ENCODE results near the gene BAIAP2L1. TPM values are rescaled to one million over a fixed set of nuclear protein-coding genes. Genes with fewer than 3 reads are reported as not detected.

BAIAP2L1 gene
- total and polyA plus RNA-seq, 2 donors (not counting 3 experiments of a cell fraction or from before 2014, with no cell fraction given), result 0.32 to 1.1 TPM

- no peak overlapping the region for H3K4me2 ChIP-seq (ENCODE audit: insufficient read depth, low read length)
- CTCF ChIA-PET, result interaction anchor here (0.6 to 1.7 kb wide), 2 partner anchors 22 to 112 kb away, joined by 3 to 4 read pairs; partner anchors contain the start of gene BAIAP2L1
- dilution Hi-C loops (cut with MboI; ENCODE audit: extremely low pct_ligation_motif_present, low sequenced_read_pairs), result no loop called here
- POLR2A ChIA-PET, result interaction anchor here (0.6 kb wide), 1 partner anchor 36 kb away, joined by 6 read pairs; no protein-coding TSS in a partner anchor
- H3K27me3 ChIP-seq (ENCODE audit: control insufficient read depth in 2 of 2, insufficient read depth in 2 of 2, low read length in 2 of 2), result no peaks in the 10 kb centered on the region
- peaks cover 24% of the 10 kb centered on the region for H3K4me1 ChIP-seq (ENCODE audit: control insufficient read depth, extremely low read depth, insufficient read depth, low read length)
- no peak for DNase-seq (ENCODE audit: low read depth, low spot score)
- TF ChIP-seq JUN (IDR thresholded peaks at IDR 0.05; ENCODE audit: borderline replicate concordance, insufficient read depth, insufficient read length, low read depth) (no peak), FOS (IDR thresholded peaks at IDR 0.05; ENCODE audit: borderline replicate concordance, insufficient read depth, low read length) (no peak)
- H3K27ac ChIP-seq (ENCODE audit: insufficient read depth, low read depth, low read length), result no peak overlapping the region
- H4K20me1 ChIP-seq (replicated peaks; ENCODE audit: control insufficient read depth, extremely low read depth, insufficient read depth, low read length), result peaks cover 2% of the 10 kb centered on the region
- no peaks in the 10 kb centered on the region for H3K9me1 ChIP-seq (replicated peaks; ENCODE audit: control insufficient read depth, extremely low read depth, insufficient read depth, low read length)
- H2AFZ ChIP-seq (ENCODE audit: low read depth, low read length), result no peak overlapping the region
- no peak overlapping the region for H3K9ac ChIP-seq (replicated peaks; ENCODE audit: extremely low read depth, insufficient read depth, low read length)
- H3K36me3 ChIP-seq (ENCODE audit: control insufficient read depth in 2 of 2, extremely low read depth in 1 of 2, insufficient read depth in 2 of 2, low read length in 2 of 2), result peaks cover 4 to 59% of the 10 kb centered on the region in 2 experiments
- intact Hi-C loops (cut with micrococcal nuclease), result no loop called here
- H3K4me3 ChIP-seq (replicated peaks in 1 of 3; ENCODE audit: insufficient read depth in 1 of 3, low read depth in 1 of 3, low read length in 3 of 3), result no peak overlapping the region
- no peaks in the 10 kb centered on the region for H3K9me3 ChIP-seq (replicated peaks; ENCODE audit: control insufficient read depth, insufficient read depth, low read length)
- no peak for FAIRE-seq
- BruUV-seq (replicated peaks), result no TSS peak
- peaks cover 79% of the 10 kb centered on the region for H3K79me2 ChIP-seq (ENCODE audit: control insufficient read depth, insufficient read depth, low read length)
Measured at GRCh38 chr7:98289333-98289875, 111.5 kb downstream of the BAIAP2L1 start.

GRCh38 chr7:98288064-98288823 is 112.6 kb downstream of the BAIAP2L1 start:
- dilution Hi-C loops (cut with MboI; ENCODE audit: extremely low pct_ligation_motif_present, low sequenced_read_pairs) (no loop called here), intact Hi-C loops (cut with micrococcal nuclease) (no loop called here)
- CTCF ChIA-PET, result interaction anchor here (0.8 kb wide), 1 partner anchor 22 kb away, joined by 4 read pairs; no protein-coding TSS in a partner anchor
- H3K4me1 ChIP-seq (ENCODE audit: control insufficient read depth, extremely low read depth, insufficient read depth, low read length), result peaks cover 30% of the 10 kb centered on the region
- no peak overlapping the region for H3K27ac ChIP-seq (ENCODE audit: insufficient read depth, low read depth, low read length)
- no peaks in the 10 kb centered on the region for H3K9me3 ChIP-seq (replicated peaks; ENCODE audit: control insufficient read depth, insufficient read depth, low read length)
- H3K9me1 ChIP-seq (replicated peaks; ENCODE audit: control insufficient read depth, extremely low read depth, insufficient read depth, low read length), result no peaks in the 10 kb centered on the region
- BruUV-seq (replicated peaks), result no TSS peak
- peaks cover 85% of the 10 kb centered on the region for H3K79me2 ChIP-seq (ENCODE audit: control insufficient read depth, insufficient read depth, low read length)
- no peaks in the 10 kb centered on the region for H3K27me3 ChIP-seq (ENCODE audit: control insufficient read depth in 2 of 2, insufficient read depth in 2 of 2, low read length in 2 of 2)
- DNase-seq (ENCODE audit: low read depth, low spot score), result no peak
- H3K4me2 ChIP-seq (ENCODE audit: insufficient read depth, low read length), result no peak overlapping the region
- peaks cover 4 to 52% of the 10 kb centered on the region in 2 experiments for H3K36me3 ChIP-seq (ENCODE audit: control insufficient read depth in 2 of 2, extremely low read depth in 1 of 2, insufficient read depth in 2 of 2, low read length in 2 of 2)
- POLR2A ChIA-PET, result no interaction called here
- TF ChIP-seq MYC (IDR thresholded peaks at IDR 0.05; ENCODE audit: low read depth, low read length) (no peak), GATA2 (IDR thresholded peaks at IDR 0.05; ENCODE audit: insufficient read depth, insufficient read length, low read depth, low read length) (no peak), POLR2AphosphoS5 (IDR thresholded peaks at IDR 0.05; ENCODE audit: insufficient read depth, low read depth, low read length) (no peak), EZH2 (IDR thresholded peaks at IDR 0.05; ENCODE audit: borderline replicate concordance, low read depth, low read length, severe bottlenecking) (no peak), FOS (IDR thresholded peaks at IDR 0.05; ENCODE audit: borderline replicate concordance, insufficient read depth, low read length) (no peak), POLR2A (IDR thresholded peaks at IDR 0.05; ENCODE audit: low read depth, low read length) (no peak), JUN (IDR thresholded peaks at IDR 0.05; ENCODE audit: borderline replicate concordance, insufficient read depth, insufficient read length, low read depth) (no peak)
- TF ChIP-seq, protein P1, sequence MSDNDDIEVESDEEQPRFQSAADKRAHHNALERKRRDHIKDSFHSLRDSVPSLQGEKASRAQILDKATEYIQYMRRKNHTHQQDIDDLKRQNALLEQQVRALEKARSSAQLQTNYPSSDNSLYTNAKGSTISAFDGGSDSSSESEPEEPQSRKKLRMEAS (IDR thresholded peaks at IDR 0.05; ENCODE audit: insufficient read depth, insufficient read length), result no peak
- TF ChIP-seq, protein P2, sequence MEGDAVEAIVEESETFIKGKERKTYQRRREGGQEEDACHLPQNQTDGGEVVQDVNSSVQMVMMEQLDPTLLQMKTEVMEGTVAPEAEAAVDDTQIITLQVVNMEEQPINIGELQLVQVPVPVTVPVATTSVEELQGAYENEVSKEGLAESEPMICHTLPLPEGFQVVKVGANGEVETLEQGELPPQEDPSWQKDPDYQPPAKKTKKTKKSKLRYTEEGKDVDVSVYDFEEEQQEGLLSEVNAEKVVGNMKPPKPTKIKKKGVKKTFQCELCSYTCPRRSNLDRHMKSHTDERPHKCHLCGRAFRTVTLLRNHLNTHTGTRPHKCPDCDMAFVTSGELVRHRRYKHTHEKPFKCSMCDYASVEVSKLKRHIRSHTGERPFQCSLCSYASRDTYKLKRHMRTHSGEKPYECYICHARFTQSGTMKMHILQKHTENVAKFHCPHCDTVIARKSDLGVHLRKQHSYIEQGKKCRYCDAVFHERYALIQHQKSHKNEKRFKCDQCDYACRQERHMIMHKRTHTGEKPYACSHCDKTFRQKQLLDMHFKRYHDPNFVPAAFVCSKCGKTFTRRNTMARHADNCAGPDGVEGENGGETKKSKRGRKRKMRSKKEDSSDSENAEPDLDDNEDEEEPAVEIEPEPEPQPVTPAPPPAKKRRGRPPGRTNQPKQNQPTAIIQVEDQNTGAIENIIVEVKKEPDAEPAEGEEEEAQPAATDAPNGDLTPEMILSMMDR (IDR thresholded peaks at IDR 0.05; ENCODE audit: extremely low read depth in 1 of 2, insufficient read depth in 1 of 2, low read depth in 1 of 2, low read length in 2 of 2), result no peak
- H2AFZ ChIP-seq (ENCODE audit: low read depth, low read length), result no peak overlapping the region
- H4K20me1 ChIP-seq (replicated peaks; ENCODE audit: control insufficient read depth, extremely low read depth, insufficient read depth, low read length), result peaks cover 2% of the 10 kb centered on the region
- no peak overlapping the region for H3K9ac ChIP-seq (replicated peaks; ENCODE audit: extremely low read depth, insufficient read depth, low read length)
- FAIRE-seq, result no peak
- no peak overlapping the region for H3K4me3 ChIP-seq (replicated peaks in 1 of 3; ENCODE audit: insufficient read depth in 1 of 3, low read depth in 1 of 3, low read length in 3 of 3)

Data from endothelial cell of umbilical vein (primary cell).